ENCODE measurements around the gene NR3C1. TPM values are rescaled to one million over a fixed set of nuclear protein-coding genes. Genes with fewer than 3 reads are reported as not detected.

Gene NR3C1
- total RNA-seq, 2 experiments from 2014 or later: 52.7 to 55.6 TPM

- TF ChIP-seq CTCF (IDR thresholded peaks at IDR 0.05): no peak
- H3K4me3 Mint-ChIP-seq: peak overlapping the region; percentile 93
- ATAC-seq: no peak
- no peaks in the 10 kb centered on the region for H3K9me3 Mint-ChIP-seq
- no peak overlapping the region for H3K27ac Mint-ChIP-seq
- peaks cover 34% of the 10 kb centered on the region for H3K36me3 Mint-ChIP-seq (ENCODE audit: low read depth)
- CTCF ChIA-PET: interaction anchor here (0.6 to 1.6 kb wide), 4 partner anchors 11 to 398 kb away, joined by 3 to 8 read pairs (median 5); no protein-coding TSS in a partner anchor
- no peak for DNase-seq
- POLR2A ChIA-PET: interaction anchor here (1.0 to 1.8 kb wide), 5 partner anchors 33 to 426 kb away, joined by 3 to 5 read pairs (median 3); no protein-coding TSS in a partner anchor
- intact Hi-C loops (cut with micrococcal nuclease): loop anchor here (2.0 to 5.0 kb wide), 2 partner anchors 174 to 393 kb away; no protein-coding TSS in a partner anchor
- peaks cover 47% of the 10 kb centered on the region for H3K4me1 Mint-ChIP-seq (ENCODE audit: low read depth)
- no peaks in the 10 kb centered on the region for H3K27me3 Mint-ChIP-seq
These were observed 2.1 kb downstream of the NR3C1 start for GRCh38 chr5:143401227-143402016.

- ChIA-PET CTCF (interaction anchor here (0.8 to 1.6 kb wide), 3 partner anchors 12 to 398 kb away, joined by 4 to 8 read pairs (median 6); no protein-coding TSS in a partner anchor), POLR2A (interaction anchor here (0.7 to 1.8 kb wide), 4 partner anchors 34 to 427 kb away, joined by 3 to 5 read pairs (median 4); no protein-coding TSS in a partner anchor)
- TF ChIP-seq CTCF (IDR thresholded peaks at IDR 0.05): no peak
- DNase-seq (no peak), ATAC-seq (no peak)
- peak overlapping the region; percentile 93 for H3K4me3 Mint-ChIP-seq
- no peaks in the 10 kb centered on the region for H3K27me3 Mint-ChIP-seq
- H3K9me3 Mint-ChIP-seq: no peaks in the 10 kb centered on the region
- intact Hi-C loops (cut with micrococcal nuclease): loop anchor here (5.0 kb wide), 1 partner anchor 173 kb away; no protein-coding TSS in a partner anchor
- H3K36me3 Mint-ChIP-seq (ENCODE audit: low read depth): peaks cover 34% of the 10 kb centered on the region
- peak overlapping the region; percentile 36 for H3K27ac Mint-ChIP-seq
- peaks cover 51% of the 10 kb centered on the region for H3K4me1 Mint-ChIP-seq (ENCODE audit: low read depth)
These were observed 2.8 kb downstream of the NR3C1 start for GRCh38 chr5:143400541-143401226.

GRCh38 chr5:143399616-143400540 is 3.6 kb downstream of the NR3C1 start:
- peak overlapping the region; percentile 93 for H3K4me3 Mint-ChIP-seq
- intact Hi-C loops (cut with micrococcal nuclease): loop anchor here (5.0 kb wide), 1 partner anchor 173 kb away; no protein-coding TSS in a partner anchor
- H3K4me1 Mint-ChIP-seq (ENCODE audit: low read depth): peaks cover 56% of the 10 kb centered on the region
- CTCF ChIA-PET: interaction anchor here (1.3 to 1.6 kb wide), 2 partner anchors 12 to 397 kb away, joined by 6 to 8 read pairs; no protein-coding TSS in a partner anchor
- H3K9me3 Mint-ChIP-seq: no peaks in the 10 kb centered on the region
- DNase-seq (peak; percentile 6), ATAC-seq (no peak)
- peak overlapping the region; percentile 36 for H3K27ac Mint-ChIP-seq
- POLR2A ChIA-PET: interaction anchor here (0.7 to 1.8 kb wide), 4 partner anchors 50 to 428 kb away, joined by 3 to 5 read pairs (median 4); no protein-coding TSS in a partner anchor
- no peak for TF ChIP-seq CTCF (IDR thresholded peaks at IDR 0.05)
- H3K36me3 Mint-ChIP-seq (ENCODE audit: low read depth): peaks cover 34% of the 10 kb centered on the region
- no peaks in the 10 kb centered on the region for H3K27me3 Mint-ChIP-seq

GRCh38 chr5:143398451-143399237 is 4.8 kb downstream of the NR3C1 start:
- Mint-ChIP-seq H3K36me3 (ENCODE audit: low read depth) (peaks cover 34% of the 10 kb centered on the region), H3K27ac (peak overlapping the region; percentile 34), H3K9me3 (no peaks in the 10 kb centered on the region), H3K27me3 (no peaks in the 10 kb centered on the region), H3K4me1 (ENCODE audit: low read depth) (peaks cover 64% of the 10 kb centered on the region), H3K4me3 (peak overlapping the region; percentile 93)
- no peak for TF ChIP-seq CTCF (IDR thresholded peaks at IDR 0.05)
- CTCF ChIA-PET: interaction anchor here (1.3 kb wide), 1 partner anchor 9 kb away, joined by 3 read pairs; no protein-coding TSS in a partner anchor
- intact Hi-C loops (cut with micrococcal nuclease): no loop called here
- POLR2A ChIA-PET: interaction anchor here (1.0 to 1.3 kb wide), 2 partner anchors 396 to 426 kb away, joined by 3 read pairs; no protein-coding TSS in a partner anchor
- no peak for ATAC-seq
- no peak for DNase-seq
